ENCODE measurements around the gene ARFGEF3. TPM values are rescaled to one million over a fixed set of nuclear protein-coding genes. Genes with fewer than 3 reads are reported as not detected.

Gene ARFGEF3
- total and polyA plus RNA-seq, 2 experiments from 2014 or later = 5.8 to 24.6 TPM

DNA sequence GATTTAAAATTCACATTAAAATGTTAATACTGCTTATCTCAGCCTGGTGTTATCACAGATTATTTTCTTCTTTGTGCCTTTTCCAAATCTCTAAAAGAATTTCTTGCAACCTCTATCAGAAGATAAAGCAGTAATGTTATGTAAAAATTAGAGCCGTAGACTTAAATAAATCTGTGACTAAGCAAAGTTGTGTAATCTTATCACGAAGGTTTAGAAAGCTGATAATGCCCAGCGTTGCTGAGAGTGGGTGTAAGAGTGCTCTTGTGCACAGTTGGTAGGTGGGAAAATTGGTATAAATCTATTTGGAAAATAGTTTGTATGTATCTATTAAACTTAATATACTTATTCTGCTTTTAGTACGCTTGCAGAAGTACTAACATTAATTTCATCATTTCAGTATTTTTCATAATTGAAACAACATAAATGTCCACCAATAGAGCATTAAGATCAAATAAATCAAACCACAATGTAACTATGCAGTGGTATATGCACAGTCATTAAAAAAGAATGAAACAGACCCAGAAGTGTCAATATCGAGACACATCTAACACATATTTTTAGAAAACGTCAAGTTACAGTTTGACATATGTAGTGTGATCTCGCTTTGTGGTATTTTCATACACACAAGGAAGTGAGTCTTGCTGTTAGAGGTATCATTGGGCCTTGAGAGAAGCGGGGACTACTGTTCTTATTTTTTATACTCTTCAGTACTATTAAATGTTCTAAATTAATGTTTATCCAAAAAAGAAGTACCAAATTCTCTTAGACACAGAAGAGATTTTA is 111.0 kb downstream of the ARFGEF3 start:
- Mint-ChIP-seq H3K9me3 (no peaks in the 10 kb centered on the region), H3K36me3 (ENCODE audit: low read depth) (no peaks in the 10 kb centered on the region; the same call in 2 of the 3 replicates), H3K4me1 (no peaks in the 10 kb centered on the region), H3K4me3 (no peak overlapping the region), H3K27ac (no peak overlapping the region), H3K27me3 (ENCODE audit: insufficient read depth, low read depth, poor library complexity) (no peaks in the 10 kb centered on the region)
- H2AFZ ChIP-seq = no peak overlapping the region
- no peaks in the 10 kb centered on the region for H3F3A ChIP-seq (replicated peaks; ENCODE audit: low read depth)
- no peaks in the 10 kb centered on the region for H3K4me1 ChIP-seq (ENCODE audit: insufficient read depth)
- no peaks in the 10 kb centered on the region for H3K27me3 ChIP-seq (ENCODE audit: insufficient read depth)
- H3K4me2 ChIP-seq = no peak overlapping the region
- no peaks in the 10 kb centered on the region for H3K36me3 ChIP-seq (ENCODE audit: insufficient read depth)
- no peak for ATAC-seq
- H3K9me2 ChIP-seq (ENCODE audit: insufficient read depth) = no peaks in the 10 kb centered on the region
- no peaks in the 10 kb centered on the region for H3K79me2 ChIP-seq (replicated peaks; ENCODE audit: insufficient read depth)
- no peak for DNase-seq (ENCODE audit: low spot score)
- TF ChIP-seq NANOG (IDR thresholded peaks at IDR 0.05; ENCODE audit: borderline replicate concordance) (no peak), ETS1 (IDR thresholded peaks at IDR 0.05) (no peak), REST (IDR thresholded peaks at IDR 0.05; ENCODE audit: unreplicated experiment) (no peak), ZNF331 (CRISPR knock-in tag; IDR thresholded peaks at IDR 0.05; ENCODE audit: low read depth) (no peak), EZH2phosphoT487 (IDR thresholded peaks at IDR 0.05; ENCODE audit: unreplicated experiment) (no peak), CREB1 (CRISPR knock-in tag; IDR thresholded peaks at IDR 0.05; ENCODE audit: low read depth) (no peak), JUNB (IDR thresholded peaks at IDR 0.05; ENCODE audit: unreplicated experiment) (no peak), POLR2AphosphoS5 (IDR thresholded peaks at IDR 0.05; ENCODE audit: low read depth) (no peak), STAT1 (IDR thresholded peaks at IDR 0.05; ENCODE audit: unreplicated experiment) (no peak), EZH2 (IDR thresholded peaks at IDR 0.05; ENCODE audit: low read depth, unreplicated experiment) (no peak), ZNF462 (CRISPR knock-in tag; IDR thresholded peaks at IDR 0.05) (no peak), ZNF114 (CRISPR knock-in tag; IDR thresholded peaks at IDR 0.05) (no peak)
- TF ChIP-seq, protein P1, sequence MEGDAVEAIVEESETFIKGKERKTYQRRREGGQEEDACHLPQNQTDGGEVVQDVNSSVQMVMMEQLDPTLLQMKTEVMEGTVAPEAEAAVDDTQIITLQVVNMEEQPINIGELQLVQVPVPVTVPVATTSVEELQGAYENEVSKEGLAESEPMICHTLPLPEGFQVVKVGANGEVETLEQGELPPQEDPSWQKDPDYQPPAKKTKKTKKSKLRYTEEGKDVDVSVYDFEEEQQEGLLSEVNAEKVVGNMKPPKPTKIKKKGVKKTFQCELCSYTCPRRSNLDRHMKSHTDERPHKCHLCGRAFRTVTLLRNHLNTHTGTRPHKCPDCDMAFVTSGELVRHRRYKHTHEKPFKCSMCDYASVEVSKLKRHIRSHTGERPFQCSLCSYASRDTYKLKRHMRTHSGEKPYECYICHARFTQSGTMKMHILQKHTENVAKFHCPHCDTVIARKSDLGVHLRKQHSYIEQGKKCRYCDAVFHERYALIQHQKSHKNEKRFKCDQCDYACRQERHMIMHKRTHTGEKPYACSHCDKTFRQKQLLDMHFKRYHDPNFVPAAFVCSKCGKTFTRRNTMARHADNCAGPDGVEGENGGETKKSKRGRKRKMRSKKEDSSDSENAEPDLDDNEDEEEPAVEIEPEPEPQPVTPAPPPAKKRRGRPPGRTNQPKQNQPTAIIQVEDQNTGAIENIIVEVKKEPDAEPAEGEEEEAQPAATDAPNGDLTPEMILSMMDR (conservative IDR thresholded peaks at IDR 0.05; ENCODE audit: low read depth in 2 of 2) = no peak
- H3K4me3 ChIP-seq = no peak overlapping the region
- H3K27ac ChIP-seq (ENCODE audit: low read depth) = no peak overlapping the region
- no peaks in the 10 kb centered on the region for H4K20me1 ChIP-seq (replicated peaks; ENCODE audit: insufficient read depth)
